Transverse colon (tissue), 4 donors: ENCODE results near the gene DISP3. TPM values are rescaled to one million over a fixed set of nuclear protein-coding genes. Genes with fewer than 3 reads are reported as not detected.

Source experiments
- DNase-seq: peaks from one replicate; pipeline ENCODE4 v3.0.0-alpha.2; 2019
- H3K27ac ChIP-seq, 4 donors: fragments of 200-600 bp; sonication (generic); 2 replicates each; pipeline ENCODE4 v1.5.1; 2016 to 2018; ENCODE audit warnings: inconsistent platforms in 4 of 4
- H3K27me3 ChIP-seq: fragments of 200-600 bp; sonication (generic); 2 replicates; pipeline ENCODE4 v1.5.1; 2017; ENCODE audit warnings: inconsistent platforms
- H3K36me3 ChIP-seq, 4 donors: fragments of 200-600 bp; sonication (generic); 2 replicates each; pipeline ENCODE4 v1.5.1; 2017 to 2019; ENCODE audit warnings: inconsistent platforms in 4 of 4
- H3K4me1 ChIP-seq, 4 donors: fragments of 200-600 bp; sonication (generic); 2 replicates each; pipeline ENCODE4 v1.5.1; 2017 to 2020; ENCODE audit warnings: inconsistent platforms in 4 of 4
- H3K4me3 ChIP-seq, 4 donors: fragments of 200-600 bp; sonication (generic); 1 replicate in 1 of 4; 2 replicates in 3 of 4; pipeline versions ENCODE4 v1.5.1 to v1.6.1; 2017 to 2019; ENCODE audit warnings: inconsistent platforms in 4 of 4
- H3K9me3 ChIP-seq, 2 donors: fragments of 200-600 bp; sonication (generic); 2 replicates each; pipeline ENCODE4 v1.5.1; 2017 to 2019; ENCODE audit warnings: inconsistent platforms in 2 of 2
- EP300 ChIP-seq: sonication (generic); formaldehyde crosslinking; IDR thresholded peaks from one replicate; pipeline ENCODE4 v1.6.1; 2017; ENCODE audit warnings: antibody characterized with exemption, low read depth
- POLR2A ChIP-seq: fragments of 450-650 bp; IDR thresholded peaks from one replicate; pipeline ENCODE4 v1.6.1; 2016; ENCODE audit warnings: antibody characterized with exemption, mild to moderate bottlenecking, moderate library complexity
- POLR2AphosphoS5 ChIP-seq, 3 donors: sonication (generic); formaldehyde crosslinking; IDR thresholded peaks; one replicate each; pipeline ENCODE4 v1.6.1; 2016; ENCODE audit warnings: antibody characterized with exemption in 3 of 3
- WGBS, 2 donors: methylation state at CpG; one replicate each; pipeline ENCODE4 v1.1.5; 2018; ENCODE audit warnings: low coverage in 1 of 2; 5-methylcytosine and 5-hydroxymethylcytosine counted together
- in situ Hi-C, 4 donors: fragments of 200-750 bp; cut with MboI; loops; one replicate each; pipeline versions ENCODE4 v1.15.0 to v1.15.1; 2017; ENCODE audit warnings: low sequenced_read_pairs in 3 of 4, low pct_ligation_motif_present in 1 of 4, low pct_unique_long_range_greater_than_20kb in 1 of 4
- intact Hi-C: fragments of 100-400 bp; cut with DNase I; formaldehyde crosslinking; loops from one replicate; pipeline ENCODE4 v1.15.1; 2023; ENCODE audit warnings: low total_unique reads
- total RNA-seq, 4 donors: library from RNA; depleted of rRNA; stranded (reverse); fragments of >200 nt; gene quantifications; one replicate each; pipeline ENCODE4 v1.1.0, GENCODE V29; 2016
- TF ChIP-seq, protein P1 (sequence below), 5 experiments: fragments of 200-600 bp in 3 of 5; fragments of 450-650 bp in 2 of 5; sonication (generic) in 3 of 5; IDR thresholded peaks; 1 replicate in 2 of 5; 2 replicates in 3 of 5; pipeline ENCODE4 v1.5.1; 2016 to 2017; ENCODE audit warnings: antibody characterized with exemption in 5 of 5, inconsistent platforms in 3 of 5, mild to moderate bottlenecking in 2 of 5, moderate library complexity in 1 of 5

The DISP3 gene
- total RNA-seq, 4 donors from 2014 or later = under 0.01 to 2.6 (median 0.16) TPM; not detected in 1

DNA sequence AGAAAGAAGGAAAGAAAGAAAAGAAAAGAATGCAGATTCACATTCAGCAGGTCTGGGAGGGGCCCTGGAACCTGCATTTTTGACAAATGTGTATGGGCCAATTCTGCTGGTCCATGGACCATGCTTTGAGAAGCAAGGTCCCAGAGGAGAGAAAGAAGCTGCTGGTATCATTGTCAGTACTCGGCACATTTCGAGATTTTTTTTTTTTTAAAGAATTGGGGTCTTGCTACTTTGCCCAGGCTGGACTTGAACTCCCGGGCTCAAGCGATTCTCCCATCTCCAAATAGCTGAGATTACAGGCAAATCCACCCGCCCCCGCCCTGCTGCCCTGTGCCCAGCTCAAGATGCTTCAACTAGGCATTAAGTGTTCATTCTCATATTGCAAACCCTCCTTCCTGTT is 13.6 kb upstream of the DISP3 start:
- TF ChIP-seq POLR2A (no peak), EP300 (no peak), POLR2AphosphoS5 (IDR thresholded peaks at IDR 0.05) (no peak)
- TF ChIP-seq, protein P1, sequence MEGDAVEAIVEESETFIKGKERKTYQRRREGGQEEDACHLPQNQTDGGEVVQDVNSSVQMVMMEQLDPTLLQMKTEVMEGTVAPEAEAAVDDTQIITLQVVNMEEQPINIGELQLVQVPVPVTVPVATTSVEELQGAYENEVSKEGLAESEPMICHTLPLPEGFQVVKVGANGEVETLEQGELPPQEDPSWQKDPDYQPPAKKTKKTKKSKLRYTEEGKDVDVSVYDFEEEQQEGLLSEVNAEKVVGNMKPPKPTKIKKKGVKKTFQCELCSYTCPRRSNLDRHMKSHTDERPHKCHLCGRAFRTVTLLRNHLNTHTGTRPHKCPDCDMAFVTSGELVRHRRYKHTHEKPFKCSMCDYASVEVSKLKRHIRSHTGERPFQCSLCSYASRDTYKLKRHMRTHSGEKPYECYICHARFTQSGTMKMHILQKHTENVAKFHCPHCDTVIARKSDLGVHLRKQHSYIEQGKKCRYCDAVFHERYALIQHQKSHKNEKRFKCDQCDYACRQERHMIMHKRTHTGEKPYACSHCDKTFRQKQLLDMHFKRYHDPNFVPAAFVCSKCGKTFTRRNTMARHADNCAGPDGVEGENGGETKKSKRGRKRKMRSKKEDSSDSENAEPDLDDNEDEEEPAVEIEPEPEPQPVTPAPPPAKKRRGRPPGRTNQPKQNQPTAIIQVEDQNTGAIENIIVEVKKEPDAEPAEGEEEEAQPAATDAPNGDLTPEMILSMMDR (IDR thresholded peaks at IDR 0.05) = no peak
- H3K27ac ChIP-seq = no peak overlapping the region
- no peaks in the 10 kb centered on the region for H3K9me3 ChIP-seq
- no peak for DNase-seq
- H3K27me3 ChIP-seq = peaks cover 17% of the 10 kb centered on the region
- in situ Hi-C loops (no loop called here), intact Hi-C loops (no loop called here)
- 93% methylated on average over 6 of the region's 6 CpGs; no CpG with 5 or more reads in 1 of the 2 donors for WGBS, 2 donors
- no peaks in the 10 kb centered on the region for H3K36me3 ChIP-seq
- no peak overlapping the region for H3K4me3 ChIP-seq
- no peaks in the 10 kb centered on the region for H3K4me1 ChIP-seq

DNA sequence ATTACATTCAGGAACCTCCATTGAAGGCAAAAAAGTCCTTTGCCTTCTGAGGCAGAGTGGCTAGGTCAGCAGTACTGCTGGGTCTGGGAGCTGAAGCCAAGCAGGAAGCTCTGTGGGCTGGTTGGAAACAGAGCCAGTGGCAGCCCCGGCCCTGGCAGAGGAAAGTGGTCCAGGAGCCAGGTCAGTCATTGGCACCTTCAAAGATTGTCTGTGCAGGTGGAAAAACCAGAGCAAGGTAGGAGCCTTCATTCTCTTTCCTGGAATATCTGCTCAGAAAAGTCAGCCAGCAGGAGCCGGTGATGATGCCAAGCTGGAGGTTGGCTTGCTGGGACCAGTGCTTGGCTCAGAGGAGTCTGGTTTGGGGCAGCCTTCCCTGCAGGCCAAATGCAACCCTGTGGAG is 12.5 kb upstream of the DISP3 start:
- in situ Hi-C loops = no loop called here
- H3K27me3 ChIP-seq = peaks cover 16% of the 10 kb centered on the region

DNA sequence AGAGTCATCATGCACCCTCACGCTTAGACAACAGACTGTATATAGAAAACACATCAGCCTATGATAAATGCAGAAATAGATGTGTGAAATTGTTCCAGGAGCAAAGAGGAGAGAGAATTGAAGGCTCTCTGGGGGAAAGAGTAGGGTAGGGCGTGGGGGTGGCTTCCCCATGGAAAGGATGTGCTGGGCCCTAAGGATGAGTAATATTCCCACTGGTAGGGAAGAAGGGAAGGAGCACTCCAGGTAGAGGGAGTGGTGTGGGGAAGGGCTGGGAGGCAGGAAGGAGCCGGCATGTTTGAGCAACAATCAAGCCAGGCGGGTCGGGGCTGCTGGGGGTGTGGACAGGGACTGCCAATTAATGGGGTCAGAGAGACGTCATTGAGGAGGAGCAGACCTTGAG is 10.1 kb upstream of the DISP3 start:
- no peaks in the 10 kb centered on the region for H3K36me3 ChIP-seq
- H3K9me3 ChIP-seq = no peaks in the 10 kb centered on the region
- TF ChIP-seq POLR2AphosphoS5 (IDR thresholded peaks at IDR 0.05) = no peak
- TF ChIP-seq, protein P1 (IDR thresholded peaks at IDR 0.05) = no peak
- no peak for TF ChIP-seq POLR2A
- TF ChIP-seq EP300 = no peak
- no peaks in the 10 kb centered on the region for H3K4me1 ChIP-seq
- peaks cover 5% of the 10 kb centered on the region for H3K27me3 ChIP-seq
- intact Hi-C loops = no loop called here
- WGBS, 2 donors = 35 to 42% methylated on average over 4 to 5 of the region's 6 CpGs
- no peak for DNase-seq
- H3K4me3 ChIP-seq = no peak overlapping the region
- in situ Hi-C loops = no loop called here
- no peak overlapping the region for H3K27ac ChIP-seq

More for the DNA sequence above, 12.5 kb upstream of the DISP3 start:
- intact Hi-C loops = no loop called here
- WGBS, 2 donors = 75% methylated on average over 2 of the region's 2 CpGs; no CpG with 5 or more reads in 1 of the 2 donors
- Histone ChIP-seq H3K36me3 (no peaks in the 10 kb centered on the region), H3K27ac (no peak overlapping the region), H3K4me1 (no peaks in the 10 kb centered on the region), H3K9me3 (no peaks in the 10 kb centered on the region), H3K4me3 (no peak overlapping the region)
- TF ChIP-seq EP300 (no peak), POLR2AphosphoS5 (IDR thresholded peaks at IDR 0.05) (no peak), POLR2A (no peak)
- TF ChIP-seq, protein P1 (IDR thresholded peaks at IDR 0.05) = no peak
- no peak for DNase-seq

DNA sequence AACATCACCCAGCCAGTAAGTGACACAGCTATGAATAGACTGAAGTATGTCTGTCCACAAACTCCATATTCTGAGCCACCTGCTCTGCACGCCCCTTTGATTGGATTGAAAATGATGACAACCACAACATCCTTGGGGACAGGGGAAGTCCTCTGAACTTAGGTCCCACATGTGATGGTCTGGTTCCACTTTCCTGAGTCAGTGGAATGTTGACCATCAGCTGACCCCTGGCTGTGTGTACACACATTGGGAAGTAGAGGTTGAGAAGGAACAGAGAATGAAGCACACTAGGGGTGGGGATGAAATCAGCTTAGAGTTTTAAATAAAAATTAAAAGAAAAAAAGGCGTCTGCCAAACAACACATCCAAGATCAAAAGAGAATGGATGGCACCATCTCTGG is 8.0 kb upstream of the DISP3 start:
- Histone ChIP-seq H3K36me3 (no peaks in the 10 kb centered on the region), H3K27ac (no peak overlapping the region), H3K27me3 (peaks cover 7% of the 10 kb centered on the region), H3K4me1 (no peaks in the 10 kb centered on the region), H3K4me3 (no peak overlapping the region), H3K9me3 (no peaks in the 10 kb centered on the region)
- DNase-seq = no peak
- TF ChIP-seq EP300 = no peak
- intact Hi-C loops = no loop called here
- WGBS, 2 donors = 30 to 53% methylated on average over 2 of the region's 2 CpGs
- in situ Hi-C loops = no loop called here

DNA sequence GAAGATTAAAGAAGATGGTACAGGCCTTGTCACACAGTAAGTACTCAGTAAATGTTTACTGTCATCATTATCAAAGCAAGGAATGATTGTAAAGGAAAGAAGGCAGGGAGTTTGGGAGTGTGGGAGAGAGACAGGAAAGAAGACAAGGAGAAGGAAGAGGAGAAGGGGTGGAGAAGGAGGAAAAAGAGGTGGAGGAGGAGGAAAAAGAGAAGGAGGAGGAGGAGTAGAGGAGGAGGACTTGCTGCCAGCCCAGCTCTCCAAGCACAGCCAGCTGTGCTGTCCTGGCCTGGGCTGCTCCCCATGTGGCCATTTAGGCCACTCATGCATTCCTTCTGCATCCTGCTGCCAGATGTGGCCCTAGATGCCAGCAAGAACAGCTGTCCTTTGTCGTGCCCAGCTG is 7.5 kb upstream of the DISP3 start:
- H3K9me3 ChIP-seq = no peaks in the 10 kb centered on the region
- peaks cover 13% of the 10 kb centered on the region for H3K27me3 ChIP-seq
- no peaks in the 10 kb centered on the region for H3K4me1 ChIP-seq
- no peak overlapping the region for H3K4me3 ChIP-seq
- H3K36me3 ChIP-seq = no peaks in the 10 kb centered on the region
- in situ Hi-C loops = no loop called here
- H3K27ac ChIP-seq = no peak overlapping the region
- DNase-seq = no peak
- TF ChIP-seq, protein P1 (IDR thresholded peaks at IDR 0.05) = no peak
- TF ChIP-seq POLR2AphosphoS5 (IDR thresholded peaks at IDR 0.05) (no peak), EP300 (no peak), POLR2A (no peak)
- intact Hi-C loops = no loop called here
- 50% methylated on average over 1 of the region's 1 CpG; no CpG with 5 or more reads in 1 of the 2 donors for WGBS, 2 donors
